SKM-1 treated with dmso at 0.1 percent for 144 hours (cell line): Measurements from ENCODE around the gene GPHN.

Experiments
- DNase-seq: peaks from one replicate; lab custom pipeline; 2025; ENCODE audit not compliant: unreplicated experiment; lab: John Stamatoyannopoulos, UW

GPHN gene

DNA sequence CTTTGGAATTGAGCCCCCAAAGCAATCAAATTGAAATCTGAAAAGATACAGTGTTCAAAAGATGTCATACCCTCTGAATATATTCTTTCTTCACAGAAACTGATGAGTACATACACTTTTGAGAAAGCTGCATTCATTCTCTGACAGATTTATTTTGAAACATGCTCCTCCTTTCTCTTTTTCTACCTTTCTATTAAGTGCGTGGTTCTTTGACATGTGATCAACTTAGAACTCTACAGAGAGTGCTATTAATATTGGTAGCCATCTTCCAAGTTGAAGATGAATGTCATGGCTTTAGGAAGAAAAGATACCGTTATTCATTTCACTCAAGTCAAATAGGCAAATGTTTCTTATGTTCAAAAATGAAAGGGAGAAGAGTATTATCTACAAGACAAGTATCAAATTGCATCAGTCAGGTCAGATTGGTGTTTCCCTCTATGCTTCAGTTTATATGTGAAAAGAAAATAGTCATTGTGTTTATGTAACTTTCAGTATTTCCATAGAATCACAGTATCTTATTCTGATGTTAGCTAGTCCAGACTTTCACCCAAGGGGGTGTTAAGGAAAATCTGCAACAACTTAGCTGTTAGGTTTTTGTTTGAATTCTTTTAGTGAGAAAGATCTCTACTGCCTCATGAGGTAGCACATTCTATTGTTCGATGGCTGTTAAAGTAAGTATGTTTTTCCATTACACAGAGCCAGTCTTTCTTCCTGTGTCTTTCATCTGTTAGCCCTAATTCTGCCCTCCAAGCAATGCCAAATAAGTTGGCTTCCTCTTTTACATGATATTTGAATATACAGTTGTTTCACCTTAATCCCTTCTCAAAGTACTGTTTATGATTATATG lies 625.9 kb downstream of the GPHN start:
- DNase-seq, result no peak

DNA sequence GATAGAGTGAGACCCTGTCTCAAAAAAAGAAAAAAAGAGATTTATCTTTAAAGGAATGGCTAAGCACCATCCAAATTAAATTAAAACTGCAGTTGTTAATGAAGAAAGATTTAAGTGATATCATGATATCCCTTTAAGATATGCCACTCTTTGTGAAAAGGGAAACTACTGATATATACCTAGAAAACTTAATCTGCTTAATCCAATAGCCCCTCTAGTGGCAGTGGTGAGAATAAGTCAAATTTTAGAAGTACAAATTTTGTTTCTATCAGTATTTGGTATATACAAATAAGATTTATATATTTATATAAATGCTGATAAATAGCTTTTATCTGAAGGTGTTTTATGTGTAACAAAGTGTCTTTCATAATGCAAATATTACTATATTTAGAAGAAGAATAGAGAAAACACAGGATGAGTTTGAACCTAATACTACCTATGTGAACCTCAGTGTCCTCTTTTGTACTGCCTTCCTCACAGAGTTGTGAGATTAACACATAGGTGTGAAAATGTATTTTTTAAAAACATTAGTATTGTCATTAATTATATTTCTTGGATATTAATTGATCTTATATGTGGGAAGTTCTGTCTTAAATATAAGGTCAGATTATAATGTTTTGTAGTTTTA lies 629.9 kb downstream of the GPHN start:
- peak; percentile 7 for DNase-seq

DNA sequence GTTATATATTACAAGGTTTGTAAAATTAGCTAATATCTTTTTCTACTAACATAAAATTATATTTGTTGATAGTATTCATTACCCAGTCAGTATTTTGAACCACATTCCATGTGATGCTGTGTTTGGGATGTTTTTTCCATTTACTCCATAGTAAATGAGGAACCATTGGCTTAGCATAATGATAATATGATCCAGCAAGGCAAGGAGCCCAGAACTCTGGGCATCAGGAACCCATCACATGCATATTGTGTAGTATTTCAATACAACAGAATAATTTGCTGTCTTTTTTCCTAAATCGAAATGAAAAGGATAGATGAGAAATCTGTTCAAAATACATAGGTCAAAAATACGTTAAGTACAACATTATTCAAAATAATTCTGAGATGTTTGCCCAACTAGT lies 632.6 kb downstream of the GPHN start:
- no peak for DNase-seq

DNA sequence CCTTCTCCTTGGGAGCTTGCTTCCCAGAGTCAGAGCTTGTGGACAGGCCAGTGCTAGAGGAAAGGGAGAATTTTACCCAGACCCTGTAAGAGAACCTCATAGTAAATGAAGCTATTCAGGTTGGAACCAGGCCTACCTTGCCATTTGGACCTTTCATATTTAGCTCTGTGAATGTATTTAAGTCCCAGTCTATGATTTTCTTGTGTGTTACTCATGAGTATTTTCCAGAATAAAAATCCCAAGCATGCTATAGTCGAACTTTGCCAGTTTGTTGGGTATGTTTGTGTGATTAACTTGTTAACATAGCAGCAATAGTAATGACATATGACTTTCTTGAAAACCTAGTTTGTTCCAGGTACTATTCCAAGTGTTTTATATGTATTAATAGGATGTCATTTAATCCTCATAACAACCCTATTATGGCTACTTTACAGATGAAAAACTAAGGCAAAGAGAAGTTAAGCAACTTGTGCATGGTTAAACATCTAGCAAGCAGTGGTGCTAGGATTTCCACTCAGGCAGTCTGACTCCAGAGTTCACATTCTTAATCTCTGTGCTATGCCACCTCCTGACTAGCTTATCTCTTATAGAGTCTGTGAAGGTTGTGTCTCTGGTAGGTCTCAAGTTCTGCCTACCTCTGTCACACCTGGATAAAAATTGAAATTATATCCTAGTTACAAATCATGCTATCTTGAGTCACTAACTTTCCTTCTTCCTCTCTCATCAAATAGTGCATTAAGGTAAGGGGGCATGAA lies 633.4 kb downstream of the GPHN start:
- no peak for DNase-seq

DNA sequence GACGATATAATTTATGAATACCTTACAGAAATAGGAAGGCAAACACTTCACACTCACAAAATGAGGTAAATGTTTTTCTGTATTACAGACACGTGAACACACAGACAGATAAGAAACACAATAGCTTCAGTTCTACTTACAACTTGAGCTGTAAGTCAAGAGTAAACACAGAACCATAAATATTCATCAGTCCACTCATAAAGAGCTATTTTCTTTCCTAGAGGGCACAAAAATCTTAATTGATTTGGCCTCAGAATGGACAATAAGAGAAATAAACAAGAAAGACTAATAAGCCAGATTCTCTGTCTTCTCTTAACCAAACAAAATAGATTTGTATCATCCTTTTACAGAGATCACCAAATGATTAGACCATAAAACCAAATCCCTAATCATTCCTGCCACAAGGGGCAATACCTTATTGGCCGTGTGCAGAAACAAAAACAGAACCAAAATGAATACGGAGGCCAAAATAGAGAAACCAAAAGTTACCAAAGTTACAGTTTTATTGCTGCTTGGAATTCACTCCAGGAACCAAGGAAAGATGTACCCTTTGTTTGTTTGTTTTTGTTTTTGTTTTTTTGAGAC lies 643.2 kb downstream of the GPHN start:
- DNase-seq, result no peak

DNA sequence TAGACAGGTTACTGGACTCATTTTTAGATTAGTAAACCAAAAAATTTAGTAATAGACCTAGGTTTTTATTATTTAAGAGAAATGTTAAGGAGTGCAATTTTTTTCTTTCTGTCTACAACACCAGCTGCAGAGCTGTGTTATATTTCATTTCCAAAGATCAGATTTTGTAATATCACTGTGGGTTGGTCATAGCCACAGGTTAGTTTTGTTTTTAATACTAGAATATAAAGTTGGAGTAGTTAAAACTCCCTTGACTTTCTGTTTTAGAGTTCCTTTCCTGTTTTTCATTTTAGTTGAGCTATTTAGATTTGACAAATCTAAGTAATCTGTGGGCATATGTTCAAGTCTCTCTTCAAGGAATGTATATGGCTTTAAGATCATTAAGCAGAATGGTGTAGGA lies 650.6 kb downstream of the GPHN start:
- DNase-seq, result no peak

DNA sequence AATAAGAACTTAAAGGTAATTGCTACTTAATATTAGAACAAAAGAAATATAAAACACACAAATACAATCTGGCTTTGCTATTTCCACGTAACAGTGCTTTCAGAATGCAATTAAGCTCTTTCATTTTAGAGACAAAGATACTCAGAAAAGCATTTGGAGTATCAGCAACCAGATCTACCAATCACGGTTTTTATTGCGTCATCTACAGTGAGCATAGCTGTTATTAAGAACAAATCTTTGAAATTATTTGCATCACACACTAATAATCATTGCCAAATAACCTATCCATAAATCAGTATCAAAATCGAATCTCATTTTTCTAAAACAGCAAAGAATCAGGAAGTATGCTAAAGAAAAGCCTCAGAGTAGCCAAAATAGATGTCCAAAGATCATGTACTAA lies 654.4 kb downstream of the GPHN start:
- no peak for DNase-seq

DNA sequence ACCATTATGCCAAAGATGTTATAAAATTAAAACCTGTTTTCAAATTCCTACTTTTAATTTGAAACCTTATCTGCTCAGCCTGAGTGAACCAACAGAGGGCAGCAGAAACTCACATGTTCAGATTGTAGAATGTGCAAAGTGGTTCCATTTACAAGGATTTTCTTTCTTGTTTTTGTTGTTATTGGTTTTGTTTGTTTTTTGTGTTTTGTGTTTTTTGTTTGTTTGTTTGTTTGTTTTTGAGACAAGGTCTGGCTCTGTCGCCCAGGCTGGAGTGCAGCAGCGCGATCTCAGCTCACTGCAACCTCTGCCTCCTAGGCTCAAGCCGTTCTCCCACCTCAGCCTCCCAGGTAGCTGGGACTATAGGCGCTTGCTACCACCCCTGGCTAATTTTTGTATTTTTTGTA lies 658.5 kb downstream of the GPHN start:
- no peak for DNase-seq

DNA sequence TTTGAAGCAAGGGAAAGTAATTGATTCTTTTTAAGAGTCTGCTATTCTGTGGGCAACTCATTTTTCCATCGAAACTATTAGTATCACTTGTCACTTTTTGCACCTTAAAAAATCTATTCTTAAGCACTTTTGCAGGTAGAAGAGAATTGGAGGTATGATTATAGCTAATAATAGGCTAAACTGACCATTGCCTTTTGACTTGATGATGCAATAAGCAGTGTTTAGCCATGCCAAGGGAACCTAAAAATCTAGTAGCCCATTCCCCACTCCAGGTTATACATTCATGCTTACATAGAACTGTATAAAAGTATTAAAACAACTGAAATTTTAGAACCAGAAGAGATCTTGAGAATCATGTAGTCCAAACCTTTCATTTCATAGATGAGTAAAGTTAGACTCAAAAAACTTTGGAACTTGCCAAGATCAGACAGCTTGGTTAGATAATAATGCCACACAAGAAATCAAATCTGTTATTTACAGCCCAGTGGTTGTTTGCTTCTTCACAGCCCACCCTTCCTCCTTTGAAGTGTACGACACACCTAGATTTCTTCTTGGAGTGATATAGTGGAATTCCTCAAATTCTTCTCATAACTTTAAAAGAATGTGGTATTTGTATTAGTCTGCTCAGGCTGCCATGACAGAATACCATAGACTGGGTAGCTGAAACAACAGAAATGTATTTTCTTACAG lies 659.6 kb downstream of the GPHN start:
- DNase-seq, result no peak

DNA sequence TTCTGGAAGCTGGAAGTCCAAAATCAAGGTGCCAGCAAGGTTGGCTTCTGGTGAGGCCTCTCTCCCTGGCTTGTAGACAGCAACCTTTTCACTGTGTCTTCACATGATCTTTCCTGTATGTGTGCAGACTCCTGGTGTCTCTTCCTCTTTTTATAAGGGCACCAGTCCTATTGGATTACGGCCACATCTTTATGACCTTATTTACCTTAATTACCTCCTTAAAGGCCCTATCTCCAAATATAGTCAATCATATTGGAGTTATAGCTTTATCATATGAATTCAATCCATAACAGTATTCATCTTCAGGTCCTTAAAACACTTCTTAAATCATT lies 660.1 kb downstream of the GPHN start:
- DNase-seq, result no peak

DNA sequence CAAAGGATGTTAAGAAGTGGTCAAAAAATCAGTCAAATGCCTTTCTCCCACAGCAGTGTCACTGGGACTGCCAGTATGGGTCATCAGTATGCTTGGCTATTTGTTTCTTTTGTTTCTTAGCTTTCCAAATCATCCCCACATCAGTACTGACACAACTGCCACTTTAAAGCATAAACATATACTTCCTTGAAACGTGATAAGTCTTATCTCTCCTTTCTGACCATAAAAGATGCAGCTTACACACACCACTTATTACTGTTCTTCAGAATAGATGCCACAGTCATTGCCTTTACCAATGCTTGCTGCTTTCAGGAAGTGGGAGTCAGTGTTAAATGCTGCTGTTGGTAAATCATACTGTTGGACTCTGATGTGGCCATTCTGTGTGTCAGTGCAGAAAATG lies 662.7 kb downstream of the GPHN start:
- no peak for DNase-seq

DNA sequence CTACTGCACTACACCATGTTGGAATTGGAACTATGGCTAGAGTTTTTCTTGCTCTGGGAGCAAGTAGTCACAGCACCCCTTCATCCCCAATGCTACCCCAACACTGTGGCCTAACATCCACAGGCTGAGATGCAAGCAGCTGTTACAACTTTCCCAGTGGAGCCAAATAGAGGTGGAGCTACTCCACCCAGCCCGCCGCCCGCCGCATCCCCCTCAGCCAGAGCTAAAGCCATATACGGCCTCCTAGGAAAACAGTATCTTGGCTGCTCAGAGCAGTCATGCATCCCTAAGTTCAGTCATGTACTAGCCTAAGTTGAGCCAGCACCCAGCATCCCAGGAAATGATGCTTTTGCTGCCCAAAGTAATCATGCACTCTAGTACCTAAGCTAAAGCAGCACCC lies 664.1 kb downstream of the GPHN start:
- DNase-seq, result no peak

DNA sequence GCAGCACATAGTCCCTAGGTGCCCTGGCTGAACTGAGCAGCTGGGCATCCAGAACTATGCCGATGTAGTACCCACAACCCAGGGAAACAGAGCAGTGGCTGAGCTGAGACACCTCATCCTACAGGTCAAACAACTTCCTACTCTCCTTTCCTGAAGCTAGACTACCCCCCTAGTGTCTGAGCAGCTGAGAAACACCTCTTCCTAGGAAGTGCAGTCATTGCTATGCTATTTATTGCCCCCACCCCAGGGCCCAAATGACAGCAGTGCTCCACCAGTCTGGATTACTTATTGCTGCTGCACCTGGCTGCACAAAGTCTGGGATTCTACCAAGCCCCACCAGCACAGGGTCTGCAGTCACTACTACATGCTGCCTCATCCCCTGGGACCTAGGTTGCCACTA lies 664.6 kb downstream of the GPHN start:
- DNase-seq, result no peak

DNA sequence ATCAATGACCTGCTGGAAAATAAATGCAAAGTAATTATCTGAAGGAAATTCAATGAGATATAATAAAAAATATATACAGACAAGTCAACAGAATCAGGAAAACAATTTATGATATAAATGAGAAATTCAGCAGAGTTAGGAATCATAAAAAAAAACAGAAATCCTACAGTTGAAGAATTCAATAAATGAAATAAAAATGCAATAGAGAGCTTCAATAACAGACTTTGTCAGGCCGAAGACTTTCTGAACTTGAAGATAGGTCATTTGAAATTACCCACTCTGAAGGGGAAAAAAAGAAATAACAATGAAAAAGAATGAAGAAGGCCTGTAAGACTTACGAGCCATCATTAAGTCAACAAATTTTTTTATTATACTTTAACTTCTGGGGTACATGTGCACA lies 665.8 kb downstream of the GPHN start:
- DNase-seq, result no peak

DNA sequence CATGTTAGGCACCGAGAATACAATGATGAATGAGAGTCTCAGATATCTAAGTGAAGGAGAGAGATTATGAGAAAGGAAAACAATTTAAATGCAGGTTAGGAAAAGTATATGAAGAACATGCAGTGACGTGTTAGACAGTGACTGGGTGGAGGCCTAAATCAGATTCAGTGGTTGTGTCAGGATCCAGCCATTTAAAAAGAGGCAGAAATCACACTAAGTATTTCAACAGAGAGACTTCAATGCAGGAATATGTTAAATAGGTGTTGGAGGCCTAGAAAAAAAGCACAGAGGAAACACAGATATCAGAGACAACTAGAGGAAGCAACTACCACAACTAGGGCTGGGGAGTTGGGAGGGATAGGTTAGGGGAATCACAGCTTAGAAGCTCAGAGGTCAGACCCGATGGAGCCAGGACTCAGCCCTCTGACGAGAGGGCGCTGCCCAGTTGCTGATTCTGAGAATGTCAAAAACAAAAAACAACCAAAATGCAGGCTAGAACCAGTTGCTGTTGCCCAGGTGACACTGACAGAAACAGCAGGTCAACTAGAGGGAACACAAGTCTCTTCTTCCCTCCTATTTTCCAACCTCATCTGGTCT lies 678.3 kb downstream of the GPHN start:
- DNase-seq, result no peak

DNA sequence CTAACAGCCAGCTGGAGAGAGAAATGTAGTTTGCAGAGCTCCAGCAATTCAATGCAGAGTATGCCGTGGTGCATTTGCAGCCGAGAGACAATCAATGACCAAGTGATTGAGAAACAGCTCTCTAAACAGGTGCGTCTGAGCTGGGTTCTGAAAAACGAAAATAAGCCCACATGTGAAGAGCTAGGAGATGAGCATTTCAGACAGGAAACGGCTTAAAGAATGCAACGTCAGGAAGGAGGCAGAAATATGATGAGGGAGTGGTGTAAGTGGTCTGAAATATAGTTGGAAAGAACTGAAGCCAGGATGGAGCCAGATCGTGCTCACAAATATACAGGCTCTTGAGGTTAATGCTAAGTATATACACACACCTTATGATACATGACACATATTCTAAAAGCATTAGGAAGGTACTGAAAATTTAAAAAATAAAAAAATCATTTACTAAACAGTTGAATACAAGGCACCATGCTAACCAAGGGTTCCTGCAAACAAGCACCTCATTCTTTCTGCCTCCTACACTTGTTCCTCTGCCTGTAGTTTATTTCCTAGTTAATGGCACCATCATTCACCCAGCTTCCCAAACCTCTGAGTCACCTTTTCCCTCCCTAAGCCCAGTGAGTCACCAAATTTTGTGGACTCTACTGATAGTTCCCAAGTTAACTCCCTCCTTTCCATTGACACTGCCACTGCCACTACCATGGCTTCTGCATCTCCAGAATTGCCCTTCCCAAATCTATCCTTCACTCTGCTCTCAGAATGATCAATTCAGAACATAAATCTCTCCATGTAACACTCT lies 679.0 kb downstream of the GPHN start:
- no peak for DNase-seq

DNA sequence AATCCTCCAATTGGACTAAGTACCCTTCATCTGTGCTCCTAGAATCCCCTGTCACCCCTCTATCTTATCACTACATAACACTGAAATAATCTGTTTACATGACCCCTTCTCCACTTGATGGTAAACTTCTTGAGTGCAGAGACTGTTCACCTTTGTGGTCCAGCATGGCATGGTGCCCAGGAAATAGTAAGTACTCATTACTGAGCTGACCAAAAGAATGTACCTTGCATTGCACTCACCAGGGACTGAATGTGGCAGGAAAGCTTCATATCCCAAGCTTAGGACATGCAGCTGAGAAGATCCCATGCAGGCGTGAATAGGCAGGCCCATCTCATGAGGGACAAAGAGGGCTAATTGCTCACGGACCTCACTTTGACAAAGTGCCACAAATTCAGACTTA lies 679.9 kb downstream of the GPHN start:
- DNase-seq, result no peak

DNA sequence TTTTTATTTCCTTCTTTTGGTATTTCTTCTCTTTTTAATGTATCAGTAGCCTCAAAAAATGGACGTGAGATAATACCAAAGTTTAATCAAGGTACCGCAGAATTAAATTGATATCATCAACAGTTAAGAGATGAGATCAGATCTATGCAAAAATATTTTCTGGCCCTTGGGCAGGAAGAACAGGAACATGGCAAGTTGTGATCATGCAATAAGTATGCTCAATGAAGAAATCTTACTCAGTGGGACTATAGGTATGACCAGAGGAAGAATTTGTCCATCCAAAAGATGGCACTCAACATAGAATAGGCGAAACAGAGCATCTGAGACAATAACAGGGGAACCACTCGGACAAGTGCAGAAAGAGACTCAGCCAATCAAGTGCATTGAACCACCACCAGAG lies 680.4 kb downstream of the GPHN start:
- DNase-seq, result no peak

DNA sequence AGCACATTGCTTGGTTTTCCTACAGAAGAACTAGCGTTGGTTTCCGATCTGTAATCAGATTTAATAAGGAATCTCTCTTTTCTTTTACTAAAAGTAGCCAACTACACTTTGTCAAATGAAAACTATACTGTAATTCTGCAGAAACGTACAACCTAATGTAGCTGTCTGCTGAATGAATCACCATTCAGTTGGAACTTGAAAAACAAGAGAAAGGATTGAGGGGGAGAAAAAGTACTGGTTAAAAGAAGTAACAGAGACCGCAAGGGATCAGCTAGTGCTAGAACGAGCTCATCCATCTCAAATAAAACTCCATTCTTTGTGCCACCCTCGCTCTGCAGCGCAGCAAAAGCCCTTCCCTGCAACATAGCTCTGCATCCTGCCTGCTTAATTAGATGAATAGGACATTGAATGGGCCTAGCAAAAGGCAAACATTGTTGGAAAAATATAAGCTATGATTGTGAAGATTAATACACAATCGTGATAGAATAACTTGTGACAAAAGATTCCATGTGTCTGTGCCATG lies 683.9 kb downstream of the GPHN start:
- DNase-seq, result no peak

DNA sequence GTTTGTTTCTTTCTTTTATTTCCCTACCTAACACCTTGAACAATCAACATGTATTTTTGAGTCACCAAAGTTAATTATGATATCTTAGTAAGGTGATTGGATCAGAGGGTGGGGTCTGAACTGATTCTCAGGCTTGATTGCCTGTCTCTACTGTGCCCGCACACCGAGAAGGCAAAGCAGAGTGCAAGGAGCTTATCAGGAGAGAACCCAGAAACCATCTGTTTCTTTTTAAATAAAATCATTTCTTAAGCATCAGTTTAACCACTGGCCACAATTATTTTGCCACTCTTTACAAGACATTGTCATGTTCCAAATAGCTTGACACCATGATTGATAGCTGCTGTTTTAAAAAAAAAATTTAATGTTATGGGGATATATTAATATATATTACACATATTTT lies 684.4 kb downstream of the GPHN start:
- DNase-seq, result no peak
